ENCODE data around the gene AJAP1.

AJAP1 gene

DNA sequence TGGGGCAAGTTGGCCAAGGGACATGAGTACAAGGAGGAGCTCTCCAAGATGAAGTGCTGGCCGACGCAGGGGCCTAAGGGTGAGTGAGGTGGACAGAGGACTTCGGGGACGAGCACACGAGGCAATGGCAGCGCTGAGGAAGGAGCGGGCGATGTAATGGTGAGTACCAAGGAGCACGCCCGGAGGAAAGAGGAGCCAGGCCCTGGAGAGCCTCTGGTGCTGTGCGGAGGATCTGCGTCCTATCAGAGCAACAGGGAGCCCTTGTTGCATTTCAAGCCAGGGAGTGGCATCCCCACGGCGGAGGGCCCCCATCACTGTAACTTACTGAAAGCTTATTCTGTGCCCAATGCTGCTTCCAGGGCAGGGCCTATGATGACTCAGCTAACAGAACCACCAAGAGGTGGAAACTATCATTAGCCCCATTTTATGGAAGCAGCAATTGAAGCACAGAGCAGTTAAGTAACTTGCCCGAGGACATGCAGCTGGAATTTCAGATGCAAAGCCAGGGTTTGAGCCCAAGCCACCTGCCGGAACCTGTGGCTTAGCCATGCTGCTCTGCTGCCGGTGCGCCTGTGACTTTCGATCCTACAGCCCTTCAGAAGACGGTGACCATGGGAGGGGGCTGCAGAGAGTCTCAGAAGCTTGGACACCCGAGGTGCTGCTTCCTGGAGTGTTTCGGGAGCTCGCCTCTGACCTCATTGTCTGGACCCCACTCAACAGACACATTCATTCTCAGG, 17.6 kb upstream of the AJAP1 start:
- ChIA-PET CTCF (no interaction called here), POLR2A (no interaction called here)
- TF ChIP-seq ZNF384 (IDR thresholded peaks at IDR 0.05) (no peak), LEF1 (IDR thresholded peaks at IDR 0.05; ENCODE audit: borderline replicate concordance) (no peak), NFRKB (IDR thresholded peaks at IDR 0.05) (no peak), ARNT (IDR thresholded peaks at IDR 0.05) (no peak), FOXK2 (IDR thresholded peaks at IDR 0.05) (no peak), CTBP1 (IDR thresholded peaks at IDR 0.05; ENCODE audit: borderline replicate concordance) (no peak)
- DNase-seq (ENCODE audit: extremely low spot score) = no peak

DNA sequence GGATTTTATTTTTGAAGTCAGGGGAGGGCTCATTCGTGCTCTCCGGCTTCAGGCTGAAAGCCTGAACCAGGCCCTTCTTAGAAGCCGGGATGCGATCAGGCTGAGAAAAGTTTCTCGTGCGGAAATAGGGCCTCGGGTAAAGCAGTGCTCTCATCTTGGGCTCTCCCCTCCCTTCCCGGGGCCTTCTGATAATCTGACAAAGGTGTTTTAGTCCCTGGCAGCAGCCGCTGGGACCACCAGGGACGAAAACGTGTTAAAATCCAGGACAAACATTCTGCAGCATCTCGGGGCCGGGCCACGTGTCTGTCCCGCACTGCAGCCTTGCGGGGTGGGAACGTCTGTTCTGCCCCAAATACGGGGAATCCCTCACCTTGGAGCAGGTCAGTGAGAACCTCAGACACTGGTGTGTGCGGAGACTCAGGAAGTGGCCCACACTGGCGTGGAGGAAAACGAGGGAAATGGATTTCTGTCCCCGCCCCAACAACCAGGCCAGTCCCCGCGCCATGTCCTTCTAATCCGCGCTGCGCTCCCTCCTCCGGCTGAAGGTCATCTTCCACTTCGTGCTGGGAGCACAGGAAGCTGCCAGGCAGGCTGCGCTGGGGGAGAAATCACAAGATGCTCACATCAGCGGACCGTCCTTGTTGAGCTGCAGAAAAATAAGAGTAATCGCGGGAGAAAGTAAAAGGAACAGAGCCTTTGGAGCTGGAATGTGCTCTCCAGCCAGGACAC, 16.6 kb upstream of the AJAP1 start:
- ChIA-PET CTCF (no interaction called here), POLR2A (no interaction called here)
- DNase-seq (ENCODE audit: extremely low spot score) = no peak
- TF ChIP-seq, protein P1, sequence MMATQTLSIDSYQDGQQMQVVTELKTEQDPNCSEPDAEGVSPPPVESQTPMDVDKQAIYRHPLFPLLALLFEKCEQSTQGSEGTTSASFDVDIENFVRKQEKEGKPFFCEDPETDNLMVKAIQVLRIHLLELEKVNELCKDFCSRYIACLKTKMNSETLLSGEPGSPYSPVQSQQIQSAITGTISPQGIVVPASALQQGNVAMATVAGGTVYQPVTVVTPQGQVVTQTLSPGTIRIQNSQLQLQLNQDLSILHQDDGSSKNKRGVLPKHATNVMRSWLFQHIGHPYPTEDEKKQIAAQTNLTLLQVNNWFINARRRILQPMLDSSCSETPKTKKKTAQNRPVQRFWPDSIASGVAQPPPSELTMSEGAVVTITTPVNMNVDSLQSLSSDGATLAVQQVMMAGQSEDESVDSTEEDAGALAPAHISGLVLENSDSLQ (IDR thresholded peaks at IDR 0.05) = no peak
- TF ChIP-seq ARNT (IDR thresholded peaks at IDR 0.05) (no peak), L3MBTL2 (conservative IDR thresholded peaks at IDR 0.05) (no peak), FOXM1 (IDR thresholded peaks at IDR 0.05; ENCODE audit: borderline replicate concordance) (no peak), HDGF (IDR thresholded peaks at IDR 0.05; ENCODE audit: borderline replicate concordance) (no peak)

DNA sequence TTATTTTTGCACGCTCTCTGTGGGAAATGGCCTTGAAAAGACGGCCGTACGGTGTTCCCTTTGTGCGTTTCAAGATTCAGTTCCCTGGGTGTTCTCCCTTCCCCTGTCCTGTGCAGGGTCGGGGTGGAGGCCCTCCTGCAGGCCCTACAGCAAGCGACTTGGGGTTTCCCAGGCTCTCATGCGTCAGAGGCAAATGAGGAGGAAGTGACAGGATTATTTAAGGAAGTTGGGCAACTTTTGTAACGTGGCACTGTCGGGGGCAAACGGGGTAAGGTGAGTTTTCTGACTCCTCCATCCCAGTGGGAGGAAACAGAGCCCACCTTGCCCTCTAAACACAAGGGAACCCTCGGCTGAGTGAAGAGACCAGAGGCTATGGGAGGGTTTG, 16.1 kb upstream of the AJAP1 start:
- TF ChIP-seq FOXM1 (IDR thresholded peaks at IDR 0.05; ENCODE audit: borderline replicate concordance) (no peak), NFRKB (IDR thresholded peaks at IDR 0.05) (no peak), SP1 (IDR thresholded peaks at IDR 0.05) (no peak), BHLHE40 (IDR thresholded peaks at IDR 0.05; ENCODE audit: borderline replicate concordance) (no peak), TARDBP (IDR thresholded peaks at IDR 0.05) (no peak), CTBP1 (IDR thresholded peaks at IDR 0.05; ENCODE audit: borderline replicate concordance) (no peak)
- TF ChIP-seq, protein P1 (IDR thresholded peaks at IDR 0.05) = no peak
- ChIA-PET CTCF (no interaction called here), POLR2A (no interaction called here)
- no peak for DNase-seq (ENCODE audit: extremely low spot score)

DNA sequence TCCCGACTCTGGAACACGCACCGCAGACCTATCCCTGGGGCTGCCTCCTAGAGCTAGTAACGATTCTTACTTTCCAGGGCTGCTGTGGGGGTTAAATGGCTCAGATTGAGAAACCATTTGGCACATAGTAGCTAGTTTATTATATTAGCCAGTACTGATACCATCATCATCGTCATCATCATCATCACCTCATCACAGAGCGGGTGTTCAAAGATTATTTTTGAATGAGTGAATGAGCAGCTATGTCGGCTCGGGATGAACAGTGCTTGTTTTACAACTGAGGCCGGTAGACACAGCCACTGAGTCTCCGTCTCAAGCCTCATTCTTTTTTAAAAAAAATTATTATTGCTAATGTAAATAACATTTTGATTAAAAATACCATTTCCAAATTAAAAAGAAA, 13.5 kb upstream of the AJAP1 start:
- TF ChIP-seq HDGF (IDR thresholded peaks at IDR 0.05; ENCODE audit: borderline replicate concordance) (no peak), TARDBP (IDR thresholded peaks at IDR 0.05) (no peak), SUZ12 (IDR thresholded peaks at IDR 0.05) (no peak), FOXK2 (IDR thresholded peaks at IDR 0.05) (no peak), LEF1 (IDR thresholded peaks at IDR 0.05; ENCODE audit: borderline replicate concordance) (no peak), ZNF384 (IDR thresholded peaks at IDR 0.05) (no peak), ELF4 (IDR thresholded peaks at IDR 0.05) (no peak), FOXM1 (IDR thresholded peaks at IDR 0.05; ENCODE audit: borderline replicate concordance) (no peak), NFRKB (IDR thresholded peaks at IDR 0.05) (no peak), SP1 (IDR thresholded peaks at IDR 0.05) (no peak), BHLHE40 (IDR thresholded peaks at IDR 0.05; ENCODE audit: borderline replicate concordance) (no peak), CTBP1 (IDR thresholded peaks at IDR 0.05; ENCODE audit: borderline replicate concordance) (no peak), ARNT (IDR thresholded peaks at IDR 0.05) (no peak), L3MBTL2 (conservative IDR thresholded peaks at IDR 0.05) (no peak), FOXA1 (IDR thresholded peaks at IDR 0.05) (no peak)
- TF ChIP-seq, protein P1 (IDR thresholded peaks at IDR 0.05) = no peak
- CTCF ChIA-PET = no interaction called here
- POLR2A ChIA-PET = no interaction called here
- no peak for DNase-seq (ENCODE audit: extremely low spot score)

DNA sequence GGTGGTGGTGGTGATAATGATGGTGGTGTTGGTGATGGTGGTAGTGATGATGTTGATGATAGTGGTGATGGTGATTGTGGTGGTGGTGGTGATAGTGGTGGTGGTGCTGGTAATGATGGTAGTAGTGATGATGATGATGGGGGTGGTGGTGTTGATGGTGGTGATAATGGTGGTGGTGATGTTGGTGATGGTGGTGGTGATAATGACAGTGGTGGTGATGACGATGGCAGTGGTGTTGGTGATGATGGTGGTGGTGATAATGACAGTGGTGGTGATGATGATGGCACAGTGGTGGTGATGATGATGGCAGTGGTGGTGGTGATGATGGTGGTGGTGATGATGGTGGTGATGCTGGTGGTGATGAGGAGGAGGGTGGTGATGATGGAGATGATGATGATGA, 7.0 kb upstream of the AJAP1 start:
- TF ChIP-seq CTBP1 (IDR thresholded peaks at IDR 0.05; ENCODE audit: borderline replicate concordance) (no peak), SUZ12 (IDR thresholded peaks at IDR 0.05) (no peak), ELF4 (IDR thresholded peaks at IDR 0.05) (no peak), BHLHE40 (IDR thresholded peaks at IDR 0.05; ENCODE audit: borderline replicate concordance) (no peak), ZNF384 (IDR thresholded peaks at IDR 0.05) (no peak), FOXM1 (IDR thresholded peaks at IDR 0.05; ENCODE audit: borderline replicate concordance) (no peak), SP1 (IDR thresholded peaks at IDR 0.05) (no peak), TARDBP (IDR thresholded peaks at IDR 0.05) (no peak), L3MBTL2 (conservative IDR thresholded peaks at IDR 0.05) (no peak), HDGF (IDR thresholded peaks at IDR 0.05; ENCODE audit: borderline replicate concordance) (no peak), LEF1 (IDR thresholded peaks at IDR 0.05; ENCODE audit: borderline replicate concordance) (no peak), NFRKB (IDR thresholded peaks at IDR 0.05) (no peak)
- TF ChIP-seq, protein P1 (IDR thresholded peaks at IDR 0.05) = no peak
- no peak for DNase-seq (ENCODE audit: extremely low spot score)
- CTCF ChIA-PET = no interaction called here
- POLR2A ChIA-PET = no interaction called here

DNA sequence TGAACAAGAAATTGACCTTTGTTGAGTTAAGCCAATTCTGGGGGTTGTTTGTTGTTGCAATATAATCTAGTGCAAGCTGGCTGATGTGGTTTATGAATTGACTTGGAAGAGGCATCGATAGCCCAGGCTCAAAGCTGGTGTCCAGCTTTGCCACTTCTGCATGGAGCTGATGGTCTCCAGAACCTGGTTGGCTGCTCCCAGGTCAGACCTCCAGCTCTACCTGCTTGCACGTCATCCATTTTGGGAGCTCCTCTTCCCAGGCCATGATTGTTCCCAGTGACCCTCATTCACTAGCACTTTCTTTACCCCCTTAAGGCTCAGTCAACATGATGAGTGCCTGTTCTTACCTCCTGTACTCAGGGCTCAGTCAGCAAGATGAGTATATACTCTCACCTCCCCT, 5.8 kb upstream of the AJAP1 start:
- no peak for DNase-seq (ENCODE audit: extremely low spot score)
- CTCF ChIA-PET = no interaction called here
- TF ChIP-seq FOXM1 (IDR thresholded peaks at IDR 0.05; ENCODE audit: borderline replicate concordance) = no peak
- no peak for TF ChIP-seq NFRKB (IDR thresholded peaks at IDR 0.05)
- TF ChIP-seq CTBP1 (IDR thresholded peaks at IDR 0.05; ENCODE audit: borderline replicate concordance) = no peak
- TF ChIP-seq HDGF (IDR thresholded peaks at IDR 0.05; ENCODE audit: borderline replicate concordance) = no peak
- TF ChIP-seq, protein P1 (IDR thresholded peaks at IDR 0.05) = no peak
- TF ChIP-seq SUZ12 (IDR thresholded peaks at IDR 0.05) = no peak
- no peak for TF ChIP-seq LEF1 (IDR thresholded peaks at IDR 0.05; ENCODE audit: borderline replicate concordance)
- TF ChIP-seq BHLHE40 (IDR thresholded peaks at IDR 0.05; ENCODE audit: borderline replicate concordance) = no peak
- TF ChIP-seq ELF4 (IDR thresholded peaks at IDR 0.05) = no peak
- no peak for TF ChIP-seq FOXK2 (IDR thresholded peaks at IDR 0.05)
- TF ChIP-seq FOXA1 (IDR thresholded peaks at IDR 0.05) = no peak
- POLR2A ChIA-PET = no interaction called here

Data from HEK293T (cell line).